NCI-H526 treated with DMSO at 0.1 percent for 48 hours (cell line): ENCODE data around the gene DVL1.
"Not testable (repeated sequence)": the region's sequence is repeated elsewhere in the genome, so short reads cannot be mapped to it uniquely, and the experiment has no call there.

ENCODE experiments used
- DNase-seq: peaks from one replicate; lab custom pipeline; 2025; lab: John Stamatoyannopoulos, UW

Gene DVL1

DNA sequence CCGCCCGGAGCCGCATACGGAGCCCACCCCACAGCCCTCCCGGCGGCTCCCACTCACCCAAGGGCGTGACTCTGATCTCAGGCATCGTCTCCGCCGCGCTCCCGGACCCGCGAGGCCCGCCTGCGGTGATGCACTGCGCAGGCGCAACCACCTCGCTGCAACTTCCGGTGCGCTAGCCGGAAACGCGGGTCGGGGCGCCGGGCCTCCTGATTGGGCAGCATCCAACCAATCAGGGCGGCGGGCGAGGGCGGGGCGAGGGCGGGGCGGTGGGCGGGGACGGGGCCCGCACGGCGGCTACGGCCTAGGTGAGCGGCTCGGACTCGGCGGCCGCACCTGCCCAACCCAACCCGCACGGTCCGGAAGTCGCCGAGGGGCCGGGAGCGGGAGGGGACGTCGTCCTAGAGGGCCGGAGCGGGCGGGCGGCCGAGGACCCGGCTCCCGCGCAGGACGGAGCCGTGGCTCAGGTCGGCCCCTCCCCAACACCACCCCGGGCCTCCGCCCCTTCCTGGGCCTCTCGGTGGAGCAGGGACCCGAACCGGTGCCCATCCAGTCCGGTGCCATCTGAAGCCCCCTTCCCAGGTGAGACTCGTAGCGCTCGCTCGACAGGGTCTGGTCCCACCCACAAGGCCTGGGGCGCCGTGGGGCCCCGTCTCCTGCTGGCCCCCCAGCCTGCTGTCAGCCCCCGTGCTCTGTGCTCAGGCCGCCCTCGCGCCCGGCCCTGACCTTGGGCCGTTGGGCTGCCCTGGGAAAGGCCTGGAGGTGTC lies 24.5 kb downstream of the DVL1 start, which contains the start of the genes CPTP and INTS11:
Gene CPTP, plus strand, starts transcription at position 279 of the 764 bp plus-strand sequence. CDS start 2,109 bp downstream, outside the sequence.
Gene INTS11, minus strand, starts transcription at position 137 of the 764 bp plus-strand sequence. Its CDS starts 52 bp downstream, at position 85.
- peak; percentile 73 for DNase-seq

DNA sequence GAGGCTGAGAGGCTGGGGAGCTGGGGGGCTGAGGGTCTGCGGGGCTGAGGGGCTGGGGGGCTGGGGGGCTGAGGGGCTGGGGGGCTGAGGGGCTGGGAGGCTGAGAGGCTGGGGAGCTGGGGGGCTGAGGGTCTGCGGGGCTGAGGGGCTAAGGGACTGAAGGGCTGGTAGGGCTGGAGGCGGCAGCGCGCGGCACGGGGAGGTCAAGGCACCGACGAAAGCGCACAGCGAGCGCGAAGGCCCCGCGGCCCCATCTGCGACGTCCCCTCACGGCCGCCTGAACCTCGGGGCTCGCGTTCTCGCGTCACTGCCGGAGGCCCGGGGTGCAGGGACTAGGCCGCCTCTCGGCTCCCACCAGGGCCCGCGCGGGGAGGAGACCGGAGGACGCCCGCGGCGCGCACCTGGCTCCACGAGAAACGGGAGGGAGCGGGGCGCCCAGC lies 25.1 kb downstream of the DVL1 start:
- DNase-seq: no peak

DNA sequence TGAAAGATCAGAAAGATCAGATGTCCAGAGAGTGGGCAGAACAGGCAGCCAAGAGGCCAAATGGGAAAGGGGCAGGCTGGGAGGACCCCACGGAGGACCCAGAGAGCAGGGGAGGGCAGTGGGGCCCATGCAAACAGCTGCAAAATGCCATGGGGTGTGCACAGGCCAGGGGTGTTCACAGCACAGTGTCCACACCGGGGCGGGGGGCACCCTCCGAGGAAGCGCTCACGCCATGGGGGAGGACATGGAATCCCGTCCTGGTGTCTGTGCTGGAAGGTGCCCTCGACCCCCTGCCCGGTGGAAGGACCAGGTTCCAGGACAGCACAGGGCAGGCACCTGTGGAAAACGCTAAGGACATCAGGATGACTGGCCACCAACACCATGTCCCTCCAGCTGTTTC lies 26.3 kb downstream of the DVL1 start:
- DNase-seq: no peak

DNA sequence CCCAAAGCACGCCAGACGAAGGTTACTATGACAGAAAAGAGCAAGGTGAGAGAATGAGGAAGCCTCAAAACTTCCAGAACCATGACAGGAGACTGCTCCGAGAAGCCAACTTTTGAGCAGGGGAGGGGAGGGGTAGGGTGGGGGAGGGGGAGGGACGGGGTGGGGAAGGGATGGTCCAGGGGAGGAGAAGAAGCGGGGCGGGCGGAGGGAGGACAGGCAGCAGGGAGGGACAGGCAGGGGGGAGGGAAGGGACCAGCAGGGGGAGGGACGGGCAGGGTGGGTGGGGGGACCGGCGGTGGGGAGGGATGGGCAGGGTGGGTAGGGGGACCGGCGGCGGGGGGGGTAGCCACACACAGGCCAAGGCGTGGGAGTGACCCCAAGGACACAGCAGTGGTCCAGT lies 26.8 kb downstream of the DVL1 start:
- no peak for DNase-seq

DNA sequence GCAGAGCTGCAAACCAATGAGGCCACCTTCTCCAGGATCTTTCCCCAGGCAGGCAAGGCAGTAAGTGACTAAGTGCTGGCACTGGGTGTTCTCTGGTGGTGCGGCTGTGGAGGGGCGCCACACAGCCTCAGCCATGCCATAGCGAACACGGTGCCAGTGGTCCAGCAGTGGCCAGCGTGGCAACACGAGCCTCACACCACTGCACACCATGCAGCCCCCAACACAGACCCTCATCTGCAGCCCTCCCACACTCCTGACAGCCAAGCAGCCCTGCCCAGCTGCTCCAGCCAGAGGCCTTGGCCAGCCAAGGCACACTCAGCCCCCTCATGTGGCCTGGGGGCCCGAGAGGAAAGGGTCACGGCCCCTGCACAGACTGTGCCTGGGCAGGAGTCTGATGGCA lies 27.7 kb downstream of the DVL1 start:
- no peak for DNase-seq

DNA sequence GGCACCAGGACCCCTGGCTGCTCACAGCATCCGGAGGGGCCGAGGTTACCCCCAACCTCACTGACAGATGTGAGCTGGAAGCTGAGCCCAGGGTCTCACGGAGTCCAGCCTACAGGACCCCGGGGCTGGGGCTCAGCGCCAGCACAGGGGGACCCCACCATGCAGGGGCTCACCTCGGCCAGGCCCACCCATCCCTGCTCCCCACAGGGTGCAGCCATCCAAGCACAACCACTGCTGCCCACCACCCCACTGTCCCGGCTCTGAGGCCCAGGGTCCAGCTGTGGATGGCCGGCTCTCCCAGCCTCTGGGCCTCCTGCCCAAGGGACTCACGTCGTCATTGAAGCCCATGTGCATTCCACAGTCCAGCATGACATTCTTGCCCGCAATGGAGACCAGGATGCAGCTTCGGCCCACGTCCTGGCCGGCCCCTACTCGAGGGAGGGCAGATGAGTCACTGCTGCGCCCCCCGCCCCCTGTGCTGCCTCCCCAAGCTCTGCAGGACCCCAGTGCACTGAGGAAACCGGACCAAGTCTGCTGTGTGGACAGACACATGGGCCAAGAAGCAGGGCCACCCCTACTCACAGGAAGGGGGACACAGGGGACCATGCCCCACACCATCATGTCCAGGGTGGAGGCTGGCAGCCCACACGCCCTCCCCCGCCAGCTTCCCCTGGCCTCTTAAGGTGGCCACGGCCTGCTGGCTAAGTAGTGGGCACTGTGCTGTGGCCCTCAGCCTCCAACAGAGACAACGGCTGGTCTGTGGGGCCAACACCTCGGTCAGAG lies 28.4 kb downstream of the DVL1 start:
- DNase-seq: no peak

DNA sequence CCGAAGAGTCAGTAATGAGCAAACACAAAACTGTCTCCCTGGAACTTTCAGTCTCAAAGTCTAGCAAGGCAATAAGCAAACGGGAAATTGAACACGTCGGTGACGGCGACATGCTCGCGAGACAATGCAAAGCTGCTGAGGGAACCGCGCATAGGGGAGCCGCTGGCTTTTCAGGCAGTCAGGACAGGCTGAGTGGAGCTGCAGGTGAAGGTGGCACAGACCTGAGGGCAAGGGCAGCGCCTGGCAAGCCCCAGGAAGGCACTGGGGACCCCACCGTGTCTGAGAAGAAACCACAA lies 29.6 kb downstream of the DVL1 start:
- no peak for DNase-seq

DNA sequence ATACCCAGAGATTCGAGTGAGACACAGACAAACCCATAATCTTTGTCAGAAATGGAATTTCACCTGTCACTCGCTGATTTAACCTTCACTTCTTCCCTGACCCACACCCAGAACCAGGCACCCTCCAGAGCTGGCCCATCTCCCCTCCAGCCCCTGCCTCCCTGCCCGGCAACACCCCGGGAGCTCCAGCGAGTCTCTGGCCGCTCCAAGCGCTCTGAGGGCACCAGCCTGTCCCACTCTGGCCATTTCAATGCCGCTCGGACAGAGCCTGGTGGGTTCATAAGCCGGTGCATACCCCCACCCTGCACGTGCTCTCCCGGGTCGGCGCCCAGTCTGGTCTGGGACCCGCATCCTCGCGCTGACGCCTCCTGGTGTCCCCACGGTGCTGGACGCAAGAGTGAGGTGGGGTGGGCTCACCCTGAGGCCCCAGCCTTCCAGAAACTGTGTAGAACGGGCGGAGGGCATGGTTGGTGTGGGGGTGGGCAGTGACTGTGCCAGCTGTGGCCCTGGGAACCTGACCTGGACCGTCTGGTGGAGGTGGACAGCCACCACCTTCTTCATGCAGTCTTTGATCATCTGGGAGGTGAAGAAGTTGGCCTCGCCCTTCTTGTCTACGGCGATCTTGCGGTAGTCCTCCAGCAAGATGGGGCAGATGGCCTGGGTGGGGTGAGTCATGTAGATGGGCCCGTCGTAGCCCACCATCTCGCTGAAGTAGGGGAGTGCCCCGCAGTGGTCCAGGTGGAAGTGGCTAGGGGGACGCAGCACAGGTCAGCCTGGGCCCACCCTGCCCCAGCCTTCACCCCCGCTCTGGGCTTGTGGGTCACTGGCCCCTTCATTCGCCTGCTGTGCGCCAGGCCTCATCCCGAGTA lies 30.2 kb downstream of the DVL1 start:
- DNase-seq: no peak

DNA sequence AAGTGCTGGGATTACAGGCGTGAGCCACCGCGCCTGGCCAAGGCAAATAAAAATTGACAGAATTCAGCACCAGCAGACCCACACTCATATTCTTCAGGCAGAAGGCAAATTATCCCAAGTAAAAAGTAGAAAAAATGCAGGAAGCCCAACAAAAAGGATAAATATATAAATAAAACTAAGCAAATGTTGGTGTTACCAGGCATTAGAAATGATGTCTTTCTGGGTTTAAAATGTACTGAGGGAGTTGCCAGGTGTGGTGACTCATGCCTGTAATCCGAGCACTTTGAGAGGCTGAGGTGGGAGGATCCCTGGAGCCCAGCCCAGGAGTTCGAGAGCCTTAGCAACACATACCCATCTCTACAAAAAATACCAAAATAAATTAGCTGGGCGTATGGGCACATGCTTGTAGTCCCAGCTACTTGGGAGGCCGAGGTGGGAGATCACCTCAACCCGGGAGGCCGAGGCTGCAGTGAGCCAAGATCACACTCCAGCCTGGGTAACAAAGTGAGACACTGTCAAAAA lies 31.0 kb downstream of the DVL1 start:
- no peak for DNase-seq

DNA sequence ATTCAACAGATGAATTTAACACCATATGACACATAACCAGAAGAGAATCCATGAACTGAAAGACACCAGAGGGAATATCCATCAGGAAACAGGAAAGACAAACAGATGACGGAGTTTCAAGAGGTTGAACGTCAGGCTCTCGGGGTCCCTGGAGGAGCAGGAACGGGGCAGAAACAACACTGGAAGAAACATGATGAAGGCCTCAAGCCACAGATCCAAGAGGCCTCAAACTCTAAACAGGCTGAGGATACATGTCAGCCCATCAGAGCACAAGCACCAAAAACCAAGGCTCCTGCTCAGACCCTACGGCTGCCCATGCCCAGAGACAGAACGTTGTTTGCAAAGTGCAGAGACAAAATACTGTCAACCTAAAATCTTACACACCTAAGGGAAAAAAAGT lies 31.8 kb downstream of the DVL1 start:
- no peak for DNase-seq

DNA sequence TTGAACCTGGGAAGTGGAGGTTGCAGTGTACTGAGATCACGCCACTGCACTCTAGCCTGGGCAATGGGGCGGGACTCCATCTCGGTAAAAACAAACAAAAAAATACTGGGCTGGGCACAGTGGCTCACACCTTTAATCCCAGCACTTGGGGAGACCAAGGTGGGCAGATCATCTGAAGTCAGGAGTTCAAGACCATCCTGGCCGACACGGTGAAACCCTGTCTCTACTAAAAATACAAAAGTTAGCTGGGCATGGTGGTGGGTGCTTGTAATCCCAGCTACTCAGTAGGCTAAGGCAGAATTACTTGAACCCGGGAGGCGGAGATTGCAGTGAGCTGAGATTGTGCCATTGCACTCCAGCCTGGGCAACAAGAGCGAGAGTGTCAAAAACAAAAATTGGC lies 33.0 kb downstream of the DVL1 start:
- DNase-seq: not testable (repeated sequence)

DNA sequence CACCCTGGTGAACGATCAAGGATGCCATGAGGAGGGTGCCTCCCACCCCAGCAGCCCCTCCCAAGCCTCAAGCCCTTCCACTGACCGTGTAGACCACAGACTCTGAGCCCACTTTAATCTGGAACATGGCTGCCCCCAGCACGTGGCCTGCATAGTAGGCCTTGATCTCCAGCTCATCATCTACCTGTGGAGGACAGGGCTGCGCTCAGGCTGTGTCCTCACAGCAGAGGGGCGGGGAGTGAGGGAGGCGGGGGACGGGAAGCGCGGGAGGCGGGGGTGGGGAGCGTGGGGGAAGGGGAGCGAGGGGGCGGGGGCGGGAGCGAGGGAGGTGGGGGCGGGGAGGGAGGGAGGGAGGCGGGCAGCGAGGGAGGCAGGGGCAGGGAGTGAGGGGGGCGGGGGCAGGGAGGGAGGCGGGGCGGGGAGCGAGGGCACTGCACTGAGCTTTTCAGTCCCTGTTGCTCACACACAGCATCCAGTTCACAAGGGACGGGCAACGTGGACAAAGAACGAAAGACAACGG lies 33.7 kb downstream of the DVL1 start:
- DNase-seq: no peak

DNA sequence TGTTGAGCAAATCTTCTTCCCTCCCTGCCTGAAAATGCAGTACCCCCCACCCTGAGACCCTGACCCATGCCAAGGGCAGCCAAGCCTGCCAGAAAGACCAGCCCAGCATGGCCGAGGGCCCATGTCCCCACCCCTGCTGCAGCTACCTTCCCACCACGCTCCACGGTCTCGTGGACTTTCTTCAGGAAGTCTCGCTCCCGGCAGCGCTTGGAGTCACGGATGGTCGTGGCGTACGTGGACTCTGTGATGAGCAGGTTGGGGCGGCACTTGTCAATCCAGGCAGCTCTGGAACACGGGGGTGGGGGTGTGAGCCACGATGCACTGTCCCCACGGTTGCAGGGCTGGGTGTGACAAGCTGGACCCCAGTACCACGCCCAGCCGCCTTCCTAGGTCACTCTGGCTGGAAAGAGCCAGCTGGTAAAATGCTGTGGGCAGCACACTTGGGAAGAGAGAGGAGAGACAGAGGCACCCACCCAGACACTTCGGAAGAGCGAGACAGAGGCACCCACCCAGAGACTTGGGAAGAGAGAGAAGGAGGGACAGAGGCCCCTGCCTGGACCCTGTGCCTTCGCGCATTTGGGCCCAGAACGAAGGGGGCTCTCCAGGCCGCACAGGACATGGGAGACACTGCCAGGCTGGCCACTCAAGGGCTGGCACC lies 34.4 kb downstream of the DVL1 start:
- DNase-seq: no peak

DNA sequence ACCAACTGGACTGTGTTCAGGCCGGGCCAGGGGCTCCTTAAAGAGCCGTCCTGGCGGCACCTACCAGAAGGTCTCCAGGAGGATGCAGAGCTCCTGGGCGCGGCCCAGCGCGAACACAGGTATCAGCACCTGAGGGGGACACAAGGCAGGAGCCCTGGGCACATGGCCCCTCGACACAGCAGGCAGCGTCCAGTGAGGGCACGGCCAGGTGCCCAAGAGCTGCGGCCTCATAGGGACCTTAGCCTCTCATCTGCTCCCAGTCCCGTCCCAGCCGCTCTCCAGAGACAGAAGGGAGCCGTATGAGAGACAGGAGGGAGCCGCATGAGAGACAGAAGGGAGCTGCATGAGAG lies 35.0 kb downstream of the DVL1 start:
- no peak for DNase-seq

DNA sequence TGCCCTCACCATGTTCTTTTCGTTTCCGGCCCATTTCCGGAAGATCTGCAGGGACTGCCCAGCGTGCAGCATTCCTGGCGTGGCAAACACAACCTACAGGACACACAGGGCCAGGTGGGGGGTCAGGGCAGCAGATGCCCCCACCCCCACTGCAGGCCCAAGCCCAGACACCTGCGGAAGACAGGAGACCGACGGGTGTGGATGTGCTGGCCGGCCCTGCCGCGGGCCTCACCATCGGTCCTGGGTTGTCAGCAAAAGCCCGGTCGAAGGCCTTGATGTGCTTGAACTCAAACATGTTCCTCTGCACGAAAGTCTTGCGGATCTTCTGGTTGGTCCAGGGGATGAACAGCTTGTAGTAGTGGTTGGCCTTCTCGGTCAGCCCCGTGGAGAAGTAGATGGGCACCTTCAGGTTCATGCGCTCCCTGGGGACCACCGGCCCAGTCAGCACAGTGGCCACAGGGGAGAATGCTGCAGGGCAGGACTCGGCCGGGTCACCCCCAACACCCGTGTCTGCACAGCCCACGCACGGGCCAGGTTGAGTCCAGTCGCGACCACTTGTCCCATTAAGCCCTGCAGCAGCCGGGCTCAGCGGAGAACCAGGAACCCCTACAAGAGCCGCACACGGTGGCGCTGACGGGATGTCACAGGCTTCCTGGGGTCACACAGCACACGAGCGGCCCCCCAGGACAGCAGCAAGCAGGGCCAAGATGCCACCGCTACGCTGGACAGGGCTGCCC lies 35.5 kb downstream of the DVL1 start:
- no peak for DNase-seq

DNA sequence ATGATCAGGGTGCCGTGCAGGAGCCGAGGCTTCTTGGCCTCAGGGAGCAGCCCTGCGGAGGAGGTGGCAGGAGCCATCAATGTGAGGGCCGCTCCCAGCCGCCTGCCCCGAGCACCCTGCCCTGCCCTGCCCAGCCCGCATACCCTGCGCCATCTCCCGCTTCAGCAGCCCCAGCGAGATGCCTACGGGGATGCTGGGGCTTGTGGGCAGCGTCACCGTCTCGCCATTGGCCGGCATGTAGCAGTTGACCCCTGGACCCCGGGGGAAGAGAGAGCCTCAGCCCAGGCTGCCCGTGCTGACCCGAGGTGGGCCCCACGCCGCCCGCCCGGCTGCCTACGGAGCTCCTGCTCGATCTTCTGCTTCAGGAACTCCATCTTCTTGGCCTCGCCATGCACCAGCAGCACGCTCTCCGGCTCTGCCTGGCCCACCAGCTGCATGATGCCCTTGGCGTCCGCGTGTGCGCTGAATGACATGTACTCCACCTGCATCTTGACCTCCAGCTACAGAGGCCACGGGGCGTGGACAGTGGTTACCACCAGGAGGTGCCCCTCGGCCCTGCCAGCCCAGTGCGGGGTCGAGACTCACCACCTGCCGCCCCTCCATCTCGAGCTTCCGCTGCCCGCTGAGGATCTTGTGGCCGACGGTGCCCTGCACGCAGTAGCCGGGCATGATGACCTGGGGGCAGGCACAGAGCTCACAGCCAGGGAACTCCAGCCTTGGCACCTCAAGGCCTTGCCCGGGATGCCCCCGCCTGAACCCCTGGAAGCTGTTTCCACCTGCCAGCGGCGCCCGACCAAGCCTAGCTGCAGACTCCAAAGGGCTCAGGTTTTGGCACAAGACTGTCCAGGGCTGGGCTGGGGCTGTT lies 36.5 kb downstream of the DVL1 start:
- DNase-seq: no peak

DNA sequence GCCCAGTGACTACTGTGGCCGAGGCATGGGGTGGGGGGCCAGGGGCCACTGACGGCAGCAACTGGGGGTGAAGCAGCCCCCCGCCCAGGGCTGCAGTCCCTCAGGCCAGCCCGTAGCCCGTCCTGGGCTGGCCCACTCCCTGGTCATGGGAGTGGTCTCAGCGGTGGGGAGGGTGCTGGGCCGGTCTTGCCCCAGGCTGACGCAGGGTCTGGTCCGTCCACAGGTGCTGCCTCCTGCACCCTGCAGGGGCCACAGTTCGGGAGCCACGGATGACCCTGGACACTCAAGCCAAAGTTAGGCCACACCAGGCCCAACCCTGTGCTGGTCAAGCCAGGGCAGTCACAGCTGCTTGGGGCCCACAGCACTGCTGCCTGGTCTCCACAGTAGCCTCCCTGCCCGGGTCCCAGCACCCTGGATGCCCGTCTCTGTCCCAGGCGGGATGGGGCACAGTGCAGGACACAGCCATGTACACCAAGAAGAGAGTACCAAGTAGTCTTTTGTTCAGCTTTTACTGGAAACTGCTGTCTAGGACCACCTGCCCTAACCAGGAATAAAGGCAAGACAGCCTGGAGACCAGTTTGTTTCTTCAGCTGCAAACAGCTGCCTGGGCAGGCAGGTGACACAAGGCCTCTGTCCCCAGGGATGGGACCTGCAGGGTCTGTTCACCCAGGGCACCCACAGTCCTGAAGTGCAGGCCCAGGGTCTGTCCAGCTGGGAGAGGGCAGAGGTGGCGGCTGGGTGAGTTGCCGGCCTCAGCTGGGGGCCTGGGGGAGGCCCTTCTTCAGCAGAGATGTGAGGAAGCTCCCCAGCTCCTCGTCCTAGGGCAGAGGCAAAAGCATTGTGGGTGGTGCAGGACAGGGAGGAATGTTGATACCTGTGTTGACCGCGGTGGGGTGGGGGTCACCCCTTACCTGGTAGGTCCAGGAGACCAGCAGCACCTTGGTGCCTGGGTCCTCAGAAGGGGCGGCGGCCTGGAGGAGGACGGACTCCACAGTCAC lies 37.8 kb downstream of the DVL1 start:
- DNase-seq: no peak

DNA sequence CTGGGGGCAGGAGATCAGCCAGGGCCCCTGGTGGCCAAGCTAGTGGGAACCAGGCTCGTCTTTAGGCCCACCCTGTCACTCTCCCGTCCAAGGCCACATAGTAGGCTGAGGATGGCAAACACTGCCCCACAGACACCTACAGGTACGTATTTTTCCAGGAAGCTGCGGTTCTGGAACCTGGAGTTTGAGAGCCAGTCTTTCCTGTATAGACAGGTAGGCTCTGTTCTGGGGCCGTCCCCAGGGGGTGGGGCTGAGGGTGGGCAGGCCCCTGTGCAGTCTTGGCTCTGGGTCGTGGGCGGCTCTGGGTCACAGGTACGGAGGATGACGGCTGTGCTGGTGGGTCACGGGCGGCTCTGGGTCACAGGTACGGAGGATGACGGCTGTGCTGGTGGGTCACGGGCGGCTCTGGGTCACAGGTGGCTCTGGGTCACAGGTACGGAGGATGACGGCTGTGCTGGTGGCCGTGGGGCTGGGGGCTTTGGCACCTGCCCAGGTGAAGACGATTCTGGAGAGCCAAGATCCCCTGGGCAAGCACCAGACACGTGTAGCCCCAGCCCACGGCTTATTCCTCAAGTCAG lies 38.7 kb downstream of the DVL1 start:
- no peak for DNase-seq

DNA sequence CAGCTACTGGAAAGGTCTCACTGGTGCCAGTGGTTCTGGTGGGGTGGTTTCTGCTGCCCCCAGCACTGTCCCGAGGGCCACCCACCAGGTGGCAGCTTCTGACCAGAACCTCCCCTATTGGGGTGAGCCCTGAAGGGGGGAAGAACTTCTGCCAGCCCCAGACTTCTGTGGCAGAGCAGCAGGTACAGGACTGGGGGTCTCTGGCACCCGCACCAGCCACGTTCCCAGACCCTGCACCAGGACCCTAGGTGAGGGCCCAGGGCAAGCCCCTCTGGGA lies 39.2 kb downstream of the DVL1 start:
- no peak for DNase-seq
